ENCODE results near the gene ATG7.

ATG7 gene

GRCh38 chr3:11541321-11542303 lies 269.4 kb downstream of the ATG7 start:
- DNase-seq, result no peak

GRCh38 chr3:11542551-11542950 lies 270.4 kb downstream of the ATG7 start:
- no peak for DNase-seq

- DNase-seq, result no peak
Observed at GRCh38 chr3:11543141-11543947, 271.1 kb downstream of the ATG7 start.

- no peak for DNase-seq
Observed at GRCh38 chr3:11543948-11544387, 271.8 kb downstream of the ATG7 start.

GRCh38 chr3:11544412-11545181 lies 272.4 kb downstream of the ATG7 start:
- no peak for DNase-seq

- no peak for DNase-seq
Observed at GRCh38 chr3:11545186-11545851, 273.1 kb downstream of the ATG7 start.

- DNase-seq, result no peak
Observed at GRCh38 chr3:11546657-11547302, 274.6 kb downstream of the ATG7 start.

GRCh38 chr3:11547498-11547897 lies 275.3 kb downstream of the ATG7 start:
- no peak for DNase-seq

- DNase-seq, result no peak
Observed at GRCh38 chr3:11548721-11549131, 276.5 kb downstream of the ATG7 start.

- DNase-seq, result no peak
Observed at GRCh38 chr3:11549580-11550140, 277.5 kb downstream of the ATG7 start.

- no peak for DNase-seq
Observed at GRCh38 chr3:11551036-11551435, 278.8 kb downstream of the ATG7 start.

- no peak for DNase-seq
Observed at GRCh38 chr3:11552289-11553264, 280.4 kb downstream of the ATG7 start.

GRCh38 chr3:11553436-11554235 lies 281.4 kb downstream of the ATG7 start:
- no peak for DNase-seq

GRCh38 chr3:11554236-11554610 lies 282.0 kb downstream of the ATG7 start:
- DNase-seq, result no peak

- DNase-seq, result no peak
Observed at GRCh38 chr3:11554666-11555065, 282.5 kb downstream of the ATG7 start.

GRCh38 chr3:11555211-11555782 lies 283.1 kb downstream of the ATG7 start:
- no peak for DNase-seq

- DNase-seq, result no peak
Observed at GRCh38 chr3:11555881-11556633, 283.9 kb downstream of the ATG7 start.
